Measurements from ENCODE around the gene LRCH1. TPM values are rescaled to one million over a fixed set of nuclear protein-coding genes. Genes with fewer than 3 reads are reported as not detected.

LRCH1 gene
- total RNA-seq, 1 experiment from 2014 or later = 11.7 TPM

DNA sequence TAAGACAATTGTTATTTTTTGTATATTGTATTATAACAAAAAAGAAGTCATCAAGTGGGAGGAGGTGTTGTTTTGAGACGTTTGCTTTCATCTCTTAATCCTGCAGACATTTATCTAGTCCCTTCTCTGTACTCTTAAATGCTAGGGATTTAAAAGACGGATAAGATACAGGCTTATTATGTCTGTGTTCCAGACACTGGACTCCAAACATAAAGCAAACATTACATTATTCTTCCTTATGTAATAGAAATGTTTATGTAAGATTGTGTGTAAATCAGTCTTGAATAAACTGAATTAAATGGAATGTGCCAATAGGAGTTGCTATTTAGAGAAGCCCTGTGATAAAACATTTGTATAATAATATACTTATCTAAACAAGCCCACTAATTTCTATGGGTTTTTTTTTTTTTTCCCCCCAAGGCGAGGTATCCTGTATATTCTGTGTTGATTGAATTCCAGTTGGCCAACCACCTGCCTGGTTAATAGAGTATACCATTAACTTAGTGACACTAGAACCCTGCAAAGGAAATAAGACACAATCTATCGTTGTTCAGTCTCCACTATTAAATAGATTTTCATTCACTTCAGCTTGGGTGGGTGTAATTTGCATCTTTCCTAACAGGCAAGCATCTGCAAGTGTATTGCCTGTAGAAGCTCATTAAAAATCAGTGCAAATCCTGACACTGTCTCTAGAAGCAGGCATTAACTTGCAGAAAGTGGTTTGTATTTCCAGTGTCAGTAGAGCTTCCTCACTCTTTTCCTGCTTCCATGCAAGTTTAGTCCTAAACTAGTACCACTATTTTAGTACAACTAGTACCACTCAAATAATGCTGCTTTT is 69.0 kb downstream of the LRCH1 start:
- H3K27ac Mint-ChIP-seq (ENCODE audit: unreplicated experiment) = no peak overlapping the region
- peaks cover 54% of the 10 kb centered on the region for H3K4me1 Mint-ChIP-seq (ENCODE audit: low read depth, unreplicated experiment)
- H3K36me3 Mint-ChIP-seq (ENCODE audit: insufficient read depth, unreplicated experiment) = no peaks in the 10 kb centered on the region
- H3K27me3 Mint-ChIP-seq (ENCODE audit: unreplicated experiment) = no peaks in the 10 kb centered on the region
- no peak for DNase-seq
- H3K4me3 Mint-ChIP-seq (ENCODE audit: low read depth, unreplicated experiment) = no peak overlapping the region
- TF ChIP-seq, protein P1, sequence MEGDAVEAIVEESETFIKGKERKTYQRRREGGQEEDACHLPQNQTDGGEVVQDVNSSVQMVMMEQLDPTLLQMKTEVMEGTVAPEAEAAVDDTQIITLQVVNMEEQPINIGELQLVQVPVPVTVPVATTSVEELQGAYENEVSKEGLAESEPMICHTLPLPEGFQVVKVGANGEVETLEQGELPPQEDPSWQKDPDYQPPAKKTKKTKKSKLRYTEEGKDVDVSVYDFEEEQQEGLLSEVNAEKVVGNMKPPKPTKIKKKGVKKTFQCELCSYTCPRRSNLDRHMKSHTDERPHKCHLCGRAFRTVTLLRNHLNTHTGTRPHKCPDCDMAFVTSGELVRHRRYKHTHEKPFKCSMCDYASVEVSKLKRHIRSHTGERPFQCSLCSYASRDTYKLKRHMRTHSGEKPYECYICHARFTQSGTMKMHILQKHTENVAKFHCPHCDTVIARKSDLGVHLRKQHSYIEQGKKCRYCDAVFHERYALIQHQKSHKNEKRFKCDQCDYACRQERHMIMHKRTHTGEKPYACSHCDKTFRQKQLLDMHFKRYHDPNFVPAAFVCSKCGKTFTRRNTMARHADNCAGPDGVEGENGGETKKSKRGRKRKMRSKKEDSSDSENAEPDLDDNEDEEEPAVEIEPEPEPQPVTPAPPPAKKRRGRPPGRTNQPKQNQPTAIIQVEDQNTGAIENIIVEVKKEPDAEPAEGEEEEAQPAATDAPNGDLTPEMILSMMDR (IDR thresholded peaks at IDR 0.05; ENCODE audit: unreplicated experiment) = no peak
- intact Hi-C loops (cut with micrococcal nuclease; ENCODE audit: unreplicated experiment) = no loop called here
- CTCF ChIA-PET = interaction anchor here (0.5 to 0.7 kb wide), 2 partner anchors 1495 to 1975 kb away, joined by 3 read pairs; no protein-coding TSS in a partner anchor
- BruUV-seq (replicated peaks) = no TSS peak
- H3K9me3 Mint-ChIP-seq (ENCODE audit: low read depth, unreplicated experiment) = no peaks in the 10 kb centered on the region

- intact Hi-C loops (cut with micrococcal nuclease; ENCODE audit: unreplicated experiment) = no loop called here
- Mint-ChIP-seq H3K9me3 (ENCODE audit: low read depth, unreplicated experiment) (no peaks in the 10 kb centered on the region), H3K4me3 (ENCODE audit: low read depth, unreplicated experiment) (no peak overlapping the region), H3K36me3 (ENCODE audit: insufficient read depth, unreplicated experiment) (no peaks in the 10 kb centered on the region), H3K4me1 (ENCODE audit: low read depth, unreplicated experiment) (peaks cover 50% of the 10 kb centered on the region), H3K27ac (ENCODE audit: unreplicated experiment) (no peak overlapping the region), H3K27me3 (ENCODE audit: unreplicated experiment) (no peaks in the 10 kb centered on the region)
- CTCF ChIA-PET = interaction anchor here (0.7 kb wide), 2 partner anchors 35 to 1496 kb away, joined by 3 to 5 read pairs; no protein-coding TSS in a partner anchor
- TF ChIP-seq, protein P1 (IDR thresholded peaks at IDR 0.05; ENCODE audit: unreplicated experiment) = no peak
- BruUV-seq (replicated peaks) = no TSS peak
- no peak for DNase-seq
These were observed 69.8 kb downstream of the LRCH1 start for GRCh38 chr13:46622630-46623256.

DNA sequence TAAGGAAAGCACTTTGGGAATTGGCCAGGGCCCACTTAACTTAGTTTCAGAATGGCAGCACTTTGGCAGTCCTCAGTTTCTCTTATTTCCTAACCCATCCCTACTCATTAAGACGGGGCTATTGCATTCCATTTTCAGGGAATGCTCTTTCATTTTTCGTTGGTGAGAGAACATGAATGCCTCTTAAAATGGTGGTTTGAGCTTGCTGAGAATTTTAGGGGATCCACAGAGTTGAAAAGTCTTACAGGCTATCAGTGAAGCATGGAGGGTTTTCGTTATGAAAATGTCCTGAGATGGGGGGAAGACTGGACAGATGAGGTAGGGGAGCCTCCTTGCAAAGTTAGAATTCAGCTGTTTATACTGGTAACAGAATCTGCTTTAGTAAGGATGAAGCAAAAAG is 71.4 kb downstream of the LRCH1 start:
- TF ChIP-seq, protein P1 (IDR thresholded peaks at IDR 0.05; ENCODE audit: unreplicated experiment) = no peak
- H3K9me3 Mint-ChIP-seq (ENCODE audit: low read depth, unreplicated experiment) = no peaks in the 10 kb centered on the region
- H3K4me3 Mint-ChIP-seq (ENCODE audit: low read depth, unreplicated experiment) = no peak overlapping the region
- H3K36me3 Mint-ChIP-seq (ENCODE audit: insufficient read depth, unreplicated experiment) = no peaks in the 10 kb centered on the region
- no peak overlapping the region for H3K27ac Mint-ChIP-seq (ENCODE audit: unreplicated experiment)
- no TSS peak for BruUV-seq (replicated peaks)
- CTCF ChIA-PET = no interaction called here
- no peak for DNase-seq
- peaks cover 49% of the 10 kb centered on the region for H3K4me1 Mint-ChIP-seq (ENCODE audit: low read depth, unreplicated experiment)
- intact Hi-C loops (cut with micrococcal nuclease; ENCODE audit: unreplicated experiment) = no loop called here
- no peaks in the 10 kb centered on the region for H3K27me3 Mint-ChIP-seq (ENCODE audit: unreplicated experiment)

- TF ChIP-seq, protein P1 (IDR thresholded peaks at IDR 0.05; ENCODE audit: unreplicated experiment) = no peak
- CTCF ChIA-PET = interaction anchor here (0.7 kb wide), 1 partner anchor 878 kb away, joined by 6 read pairs; no protein-coding TSS in a partner anchor
- no peak overlapping the region for H3K27ac Mint-ChIP-seq (ENCODE audit: unreplicated experiment)
- peaks cover 50% of the 10 kb centered on the region for H3K4me1 Mint-ChIP-seq (ENCODE audit: low read depth, unreplicated experiment)
- no peaks in the 10 kb centered on the region for H3K9me3 Mint-ChIP-seq (ENCODE audit: low read depth, unreplicated experiment)
- BruUV-seq (replicated peaks) = no TSS peak
- no peaks in the 10 kb centered on the region for H3K36me3 Mint-ChIP-seq (ENCODE audit: insufficient read depth, unreplicated experiment)
- no peak overlapping the region for H3K4me3 Mint-ChIP-seq (ENCODE audit: low read depth, unreplicated experiment)
- intact Hi-C loops (cut with micrococcal nuclease; ENCODE audit: unreplicated experiment) = no loop called here
- no peak for DNase-seq
- no peaks in the 10 kb centered on the region for H3K27me3 Mint-ChIP-seq (ENCODE audit: unreplicated experiment)
These were observed 71.9 kb downstream of the LRCH1 start for GRCh38 chr13:46624821-46625220.
